GM18951 (cell line): Measurements from ENCODE around the gene USP49.

Experiments
- POLR2A ChIP-seq: IDR thresholded peaks from 4 replicates; pipeline ENCODE4 v1.6.1; 2011; ENCODE audit warnings: mild to moderate bottlenecking; ENCODE audit not compliant: insufficient read length, insufficient read depth; ENCODE audit errors: extremely low read depth
- in situ Hi-C: fragments of 300-500 bp; cut with MboI; formaldehyde crosslinking; loops from one replicate; pipeline ENCODE4 v1.12.0; 2022; ENCODE audit warnings: low sequenced_read_pairs, mixed read lengths, inconsistent platforms; ENCODE audit not compliant: unreplicated experiment

USP49 gene

GRCh38 chr6:41740366-41741162 lies 154.6 kb downstream of the USP49 start:
- no peak for TF ChIP-seq POLR2A
- in situ Hi-C loops, result no loop called here
